Caco-2 (cell line): ENCODE measurements around the gene GADL1. TPM values are rescaled to one million over a fixed set of nuclear protein-coding genes. Genes with fewer than 3 reads are reported as not detected.

ENCODE experiments used
- BruUV-seq: library from RNA; stranded (reverse); fragments of 400-500 nt; replicated peaks from 2 replicates; lab custom pipeline; 2021; lab: Mats Ljungman, UMichigan
- CTCF ChIA-PET: fragments of 300-600 bp; sonication (Branson Sonifier 250); formaldehyde crosslinking; loops from one replicate; lab custom pipeline; 2022; ENCODE audit warnings: antibody characterized with exemption; lab: Charles Lee
- POLR2A ChIA-PET: fragments of 300-600 bp; sonication (Branson Sonifier 250); formaldehyde crosslinking; loops from one replicate; lab custom pipeline; 2022; ENCODE audit warnings: antibody characterized with exemption; lab: Charles Lee
- DNase-seq, 2 experiments: peaks; one replicate each; pipeline versions ENCODE4 v3.0.0 to v3.0.0-alpha.2; 2020 to 2022
- H3K27me3 ChIP-seq: replicated peaks from 2 replicates; pipeline ENCODE4 v1.6.0; 2011; ENCODE audit warnings: low read length; ENCODE audit not compliant: control insufficient read depth, insufficient read depth
- H3K36me3 ChIP-seq: 2 replicates; pipeline ENCODE4 v1.5.1; 2011; ENCODE audit warnings: low read length; ENCODE audit not compliant: control insufficient read depth, insufficient read depth
- H3K4me1 ChIP-seq: fragments of 250-450 bp; sonication (Bioruptor Pico); 2 replicates; pipeline ENCODE4 v1.5.1; 2020; ENCODE audit warnings: mild to moderate bottlenecking
- H3K4me3 ChIP-seq: 2 replicates; pipeline ENCODE4 v1.5.1; 2011; ENCODE audit warnings: low read depth, mild to moderate bottlenecking, control low read depth, low read length
- H3K9me3 ChIP-seq: fragments of 250-450 bp; sonication (Bioruptor Pico); 2 replicates; pipeline ENCODE4 v1.5.1; 2020; ENCODE audit warnings: mild to moderate bottlenecking, moderate library complexity
- H3K27ac Mint-ChIP-seq: one replicate; pipeline ENCODE4 v1.8.0; 2022; ENCODE audit warnings: mixed read lengths; ENCODE audit not compliant: unreplicated experiment
- H3K27me3 Mint-ChIP-seq: one replicate; pipeline ENCODE4 v1.8.0; 2022; ENCODE audit warnings: mixed read lengths; ENCODE audit not compliant: insufficient read depth, unreplicated experiment
- H3K36me3 Mint-ChIP-seq: one replicate; pipeline ENCODE4 v1.8.0; 2022; ENCODE audit warnings: mild to moderate bottlenecking, mixed read lengths; ENCODE audit not compliant: insufficient read depth, unreplicated experiment
- H3K4me1 Mint-ChIP-seq: one replicate; pipeline ENCODE4 v1.8.0; 2022; ENCODE audit warnings: low read depth, mixed read lengths; ENCODE audit not compliant: unreplicated experiment
- H3K4me3 Mint-ChIP-seq: one replicate; pipeline ENCODE4 v1.8.0; 2022; ENCODE audit warnings: mild to moderate bottlenecking, moderate library complexity, mixed read lengths; ENCODE audit not compliant: unreplicated experiment
- H3K9me3 Mint-ChIP-seq: one replicate; pipeline ENCODE4 v1.8.0; 2022; ENCODE audit warnings: mixed read lengths; ENCODE audit not compliant: unreplicated experiment
- intact Hi-C: fragments of 100-400 bp; cut with micrococcal nuclease; formaldehyde crosslinking; loops from one replicate; pipeline ENCODE4 v1.10.0; 2022; ENCODE audit not compliant: unreplicated experiment
- total RNA-seq: library from RNA; stranded (reverse); gene quantifications from 2 replicates; pipeline ENCODE4 v1.2.3, GENCODE V29; 2022
- TF ChIP-seq, protein P1 (sequence below), 2 experiments: fragments of 200-600 bp in 1 of 2; IDR thresholded peaks; 1 replicate in 1 of 2; 2 replicates in 1 of 2; pipeline versions ENCODE4 v1.5.1 to v1.8.0; 2011 to 2022; ENCODE audit warnings: antibody characterized with exemption in 1 of 2, control low read depth in 1 of 2, inconsistent platforms in 1 of 2, low read depth in 1 of 2, low read length in 1 of 2, mild to moderate bottlenecking in 1 of 2, moderate library complexity in 1 of 2; ENCODE audit not compliant: insufficient read depth in 1 of 2, severe bottlenecking in 1 of 2, unreplicated experiment in 1 of 2

The GADL1 gene
- total RNA-seq, 1 experiment from 2014 or later = 6.2 TPM

DNA sequence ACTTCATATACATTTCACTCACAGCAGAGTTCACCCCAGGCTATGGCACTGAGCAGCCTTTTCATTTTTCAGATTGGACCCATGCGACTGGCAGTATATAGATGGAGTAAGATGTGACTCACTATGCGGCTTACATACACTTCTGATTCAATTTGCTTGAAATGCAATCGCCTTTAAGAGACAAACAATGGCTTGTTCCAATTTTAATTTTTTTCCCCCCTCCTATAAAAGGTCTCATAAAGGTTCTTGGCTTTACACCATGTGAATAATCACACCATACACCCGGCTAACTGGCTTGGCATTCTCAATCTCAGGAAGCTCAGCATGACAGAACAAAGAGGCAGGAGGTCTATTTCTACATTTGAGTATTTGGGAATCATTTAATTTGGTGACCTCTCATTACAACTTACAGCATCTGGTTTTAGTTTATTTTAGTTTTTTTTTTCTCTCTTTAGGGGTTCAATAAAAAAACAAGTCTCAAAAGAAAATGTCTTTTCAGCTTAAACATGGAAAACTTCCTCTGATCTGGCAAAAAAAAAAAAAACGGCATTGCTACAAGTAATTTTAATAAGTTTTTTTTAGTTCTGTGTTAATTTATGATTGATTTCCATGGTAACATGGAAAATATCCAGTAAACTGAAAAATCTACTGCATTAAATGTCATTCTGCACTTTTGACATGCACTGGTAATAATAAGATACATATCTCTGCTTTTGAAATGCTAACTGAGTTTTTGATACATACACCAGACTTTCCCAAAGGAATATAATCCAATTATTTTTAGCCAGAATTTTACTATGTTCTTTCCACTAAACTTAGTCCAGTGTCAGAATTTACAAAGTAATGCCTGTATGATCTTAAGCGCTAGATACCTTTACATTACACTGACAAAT, 38.8 kb downstream of the GADL1 start:
- no peaks in the 10 kb centered on the region for H3K4me1 ChIP-seq
- Mint-ChIP-seq H3K36me3 (no peaks in the 10 kb centered on the region), H3K27ac (no peak overlapping the region), H3K4me1 (no peaks in the 10 kb centered on the region), H3K4me3 (no peak overlapping the region), H3K9me3 (no peaks in the 10 kb centered on the region), H3K27me3 (peaks cover 2% of the 10 kb centered on the region)
- H3K9me3 ChIP-seq = no peaks in the 10 kb centered on the region
- BruUV-seq = no TSS peak
- H3K27me3 ChIP-seq = no peaks in the 10 kb centered on the region
- TF ChIP-seq, protein P1, sequence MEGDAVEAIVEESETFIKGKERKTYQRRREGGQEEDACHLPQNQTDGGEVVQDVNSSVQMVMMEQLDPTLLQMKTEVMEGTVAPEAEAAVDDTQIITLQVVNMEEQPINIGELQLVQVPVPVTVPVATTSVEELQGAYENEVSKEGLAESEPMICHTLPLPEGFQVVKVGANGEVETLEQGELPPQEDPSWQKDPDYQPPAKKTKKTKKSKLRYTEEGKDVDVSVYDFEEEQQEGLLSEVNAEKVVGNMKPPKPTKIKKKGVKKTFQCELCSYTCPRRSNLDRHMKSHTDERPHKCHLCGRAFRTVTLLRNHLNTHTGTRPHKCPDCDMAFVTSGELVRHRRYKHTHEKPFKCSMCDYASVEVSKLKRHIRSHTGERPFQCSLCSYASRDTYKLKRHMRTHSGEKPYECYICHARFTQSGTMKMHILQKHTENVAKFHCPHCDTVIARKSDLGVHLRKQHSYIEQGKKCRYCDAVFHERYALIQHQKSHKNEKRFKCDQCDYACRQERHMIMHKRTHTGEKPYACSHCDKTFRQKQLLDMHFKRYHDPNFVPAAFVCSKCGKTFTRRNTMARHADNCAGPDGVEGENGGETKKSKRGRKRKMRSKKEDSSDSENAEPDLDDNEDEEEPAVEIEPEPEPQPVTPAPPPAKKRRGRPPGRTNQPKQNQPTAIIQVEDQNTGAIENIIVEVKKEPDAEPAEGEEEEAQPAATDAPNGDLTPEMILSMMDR (IDR thresholded peaks at IDR 0.05; ENCODE audit: insufficient read depth in 1 of 2, low read depth in 1 of 2, low read length in 1 of 2, severe bottlenecking in 1 of 2, unreplicated experiment in 1 of 2) = no peak
- no peak overlapping the region for H3K4me3 ChIP-seq
- intact Hi-C loops = no loop called here
- H3K36me3 ChIP-seq = no peaks in the 10 kb centered on the region; the same call in 1 of the 2 replicates
- ChIA-PET CTCF (no interaction called here), POLR2A (interaction anchor here (0.7 kb wide), 1 partner anchor 22 kb away, joined by 6 read pairs; no protein-coding TSS in a partner anchor)
- DNase-seq = no peak

DNA sequence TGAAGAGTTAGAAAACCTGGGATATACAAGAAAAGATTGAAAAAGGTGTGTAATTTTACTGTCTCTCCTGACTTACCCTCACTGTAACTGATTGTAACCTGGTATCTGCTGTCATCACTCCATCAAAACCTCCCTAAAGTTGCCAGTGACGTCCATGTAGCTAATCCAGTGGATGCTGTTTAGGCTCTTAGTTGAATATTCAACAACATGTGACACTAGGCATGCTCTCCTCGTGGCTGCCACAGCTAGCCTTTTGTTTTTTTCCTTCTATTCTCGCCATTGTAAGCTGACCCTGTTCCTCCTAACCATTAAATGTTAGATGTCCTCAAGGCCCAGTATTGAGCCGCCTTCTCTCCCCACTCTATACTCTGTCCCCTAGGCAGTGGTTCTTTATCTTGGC, 41.6 kb downstream of the GADL1 start:
- Histone ChIP-seq H3K36me3 (no peaks in the 10 kb centered on the region), H3K27me3 (no peaks in the 10 kb centered on the region), H3K4me1 (no peaks in the 10 kb centered on the region), H3K9me3 (no peaks in the 10 kb centered on the region), H3K4me3 (no peak overlapping the region)
- BruUV-seq = no TSS peak
- Mint-ChIP-seq H3K4me3 (no peak overlapping the region), H3K9me3 (no peaks in the 10 kb centered on the region), H3K27me3 (peaks cover 2% of the 10 kb centered on the region), H3K4me1 (no peaks in the 10 kb centered on the region), H3K27ac (no peak overlapping the region), H3K36me3 (no peaks in the 10 kb centered on the region)
- POLR2A ChIA-PET = no interaction called here
- TF ChIP-seq, protein P1 (IDR thresholded peaks at IDR 0.05; ENCODE audit: insufficient read depth in 1 of 2, low read depth in 1 of 2, low read length in 1 of 2, severe bottlenecking in 1 of 2, unreplicated experiment in 1 of 2) = no peak
- CTCF ChIA-PET = no interaction called here
- no peak for DNase-seq
- intact Hi-C loops = no loop called here

DNA sequence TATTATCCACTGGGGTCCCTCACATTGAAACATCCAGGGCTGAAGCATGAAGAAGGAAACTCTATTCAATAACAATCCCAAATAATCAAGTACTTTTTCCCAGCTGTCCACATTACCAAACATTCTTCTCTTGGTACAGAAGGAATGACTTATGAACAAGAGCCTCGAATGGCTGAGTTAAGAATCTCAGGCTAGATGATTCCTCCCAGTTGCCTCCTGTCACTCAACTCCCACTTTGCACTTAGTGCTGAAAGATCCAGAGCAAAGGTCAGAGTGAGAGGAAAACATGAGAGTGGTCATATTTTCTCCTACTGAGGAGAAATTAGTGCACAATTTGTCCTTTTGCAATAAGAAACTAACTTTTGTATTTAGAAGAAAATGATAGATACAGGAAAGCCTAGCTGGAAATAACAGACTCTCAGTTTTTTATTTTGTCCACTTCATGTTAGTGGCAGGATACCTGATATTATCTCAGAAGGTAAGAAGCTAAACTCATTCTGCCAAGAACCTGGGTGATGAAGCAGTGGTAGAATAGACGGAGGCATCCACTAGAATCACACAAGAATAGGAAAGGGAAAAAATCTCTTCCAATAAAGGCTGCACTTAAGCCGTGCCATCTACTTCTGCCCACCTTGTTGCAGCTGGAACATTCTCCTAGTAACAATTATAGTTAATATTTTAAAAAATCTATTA, 46.2 kb downstream of the GADL1 start:
- TF ChIP-seq, protein P1 (IDR thresholded peaks at IDR 0.05; ENCODE audit: insufficient read depth in 1 of 2, low read depth in 1 of 2, low read length in 1 of 2, severe bottlenecking in 1 of 2, unreplicated experiment in 1 of 2) = no peak
- H3K27me3 ChIP-seq = no peaks in the 10 kb centered on the region
- Mint-ChIP-seq H3K9me3 (no peaks in the 10 kb centered on the region), H3K27me3 (no peaks in the 10 kb centered on the region), H3K4me1 (no peaks in the 10 kb centered on the region), H3K36me3 (no peaks in the 10 kb centered on the region), H3K4me3 (no peak overlapping the region), H3K27ac (no peak overlapping the region)
- no peaks in the 10 kb centered on the region for H3K4me1 ChIP-seq
- CTCF ChIA-PET = no interaction called here
- H3K4me3 ChIP-seq = no peak overlapping the region
- DNase-seq = no peak
- H3K9me3 ChIP-seq = no peaks in the 10 kb centered on the region
- intact Hi-C loops = no loop called here
- POLR2A ChIA-PET = no interaction called here
- no TSS peak for BruUV-seq
- H3K36me3 ChIP-seq = no peaks in the 10 kb centered on the region
